Neural progenitor cell (in vitro differentiated cells): ENCODE data around the gene TMEM63C. TPM values are rescaled to one million over a fixed set of nuclear protein-coding genes. Genes with fewer than 3 reads are reported as not detected.
A peak's percentile ranks its signal among the peaks of the same experiment; 100 is the strongest.

Experiments
- DNase-seq: peaks from one replicate; pipeline ENCODE4 v3.0.0-alpha.2; 2016; ENCODE audit warnings: low spot score
- H2AFZ ChIP-seq: fragments of 200-600 bp; sonication (generic); replicated peaks from 2 replicates; pipeline ENCODE4 v1.6.1; 2016; ENCODE audit warnings: antibody characterized with exemption
- H3F3A ChIP-seq: fragments of 200-600 bp; sonication (generic); 2 replicates; pipeline ENCODE4 v1.6.1; 2016; ENCODE audit warnings: antibody characterized with exemption, low read depth
- H3K27ac ChIP-seq: fragments of 200-600 bp; sonication (generic); 2 replicates; pipeline ENCODE4 v1.5.1; 2016; ENCODE audit warnings: mild to moderate bottlenecking
- H3K27me3 ChIP-seq: fragments of 200-600 bp; sonication (generic); 2 replicates; pipeline ENCODE4 v1.6.1; 2016; ENCODE audit warnings: mild to moderate bottlenecking, moderate library complexity
- H3K36me3 ChIP-seq: fragments of 200-600 bp; sonication (generic); 2 replicates; pipeline ENCODE4 v1.5.1; 2016
- H3K4me1 ChIP-seq: fragments of 200-600 bp; sonication (generic); 2 replicates; pipeline ENCODE4 v1.6.1; 2016; ENCODE audit warnings: mixed run types
- H3K4me2 ChIP-seq: fragments of 200-600 bp; sonication (generic); 2 replicates; pipeline ENCODE4 v1.6.1; 2016
- H3K4me3 ChIP-seq: fragments of 200-600 bp; sonication (generic); 2 replicates; pipeline ENCODE4 v1.5.1; 2016
- H3K79me2 ChIP-seq: fragments of 200-600 bp; sonication (generic); 2 replicates; pipeline ENCODE4 v1.6.1; 2016; ENCODE audit warnings: low read depth
- H3K9ac ChIP-seq: fragments of 200-600 bp; sonication (generic); 2 replicates; pipeline ENCODE4 v1.6.1; 2016
- H3K9me3 ChIP-seq: fragments of 200-600 bp; sonication (generic); 2 replicates; pipeline ENCODE4 v1.5.1; 2016; ENCODE audit warnings: low read depth
- H4K20me1 ChIP-seq: fragments of 200-600 bp; sonication (generic); 2 replicates; pipeline ENCODE4 v1.6.1; 2016; ENCODE audit warnings: low read depth
- H3K27ac Mint-ChIP-seq: 3 replicates; pipeline ENCODE4 v1.8.0; 2021; ENCODE audit warnings: mixed read lengths
- H3K27me3 Mint-ChIP-seq: 2 replicates; pipeline ENCODE4 v1.8.0; 2022; ENCODE audit warnings: low read depth, mild to moderate bottlenecking, inconsistent platforms, moderate library complexity, mixed read lengths; ENCODE audit not compliant: insufficient read depth
- H3K36me3 Mint-ChIP-seq: 3 replicates; pipeline ENCODE4 v1.8.0; 2021; ENCODE audit warnings: mixed read lengths
- H3K4me1 Mint-ChIP-seq: 3 replicates; pipeline ENCODE4 v1.8.0; 2021; ENCODE audit warnings: mixed read lengths
- H3K4me3 Mint-ChIP-seq: 3 replicates; pipeline ENCODE4 v1.8.0; 2021; ENCODE audit warnings: mild to moderate bottlenecking, moderate library complexity, mixed read lengths
- H3K9me3 Mint-ChIP-seq: 3 replicates; pipeline ENCODE4 v1.8.0; 2020; ENCODE audit warnings: mixed read lengths
- EZH2 ChIP-seq: fragments of 200-600 bp; sonication (generic); IDR thresholded peaks from 2 replicates; pipeline ENCODE4 v1.6.1; 2017; ENCODE audit warnings: antibody characterized with exemption, mild to moderate bottlenecking, moderate library complexity
- EZH2phosphoT487 ChIP-seq: fragments of 200-600 bp; sonication (generic); IDR thresholded peaks from 2 replicates; pipeline ENCODE4 v1.6.1; 2017; ENCODE audit warnings: antibody characterized with exemption
- total RNA-seq: library from RNA; depleted of rRNA; stranded (reverse); fragments of >200 nt; gene quantifications from 2 replicates; pipeline ENCODE4 v1.2.3, GENCODE V29; 2015; ENCODE audit warnings: low replicate concordance
- TF ChIP-seq, protein P1 (sequence below): fragments of 200-600 bp; sonication (generic); IDR thresholded peaks from 2 replicates; pipeline ENCODE4 v1.5.1; 2017; ENCODE audit warnings: antibody characterized with exemption, mild to moderate bottlenecking

Gene TMEM63C
- total RNA-seq, 1 donor from 2014 or later: 1.5 TPM

DNA sequence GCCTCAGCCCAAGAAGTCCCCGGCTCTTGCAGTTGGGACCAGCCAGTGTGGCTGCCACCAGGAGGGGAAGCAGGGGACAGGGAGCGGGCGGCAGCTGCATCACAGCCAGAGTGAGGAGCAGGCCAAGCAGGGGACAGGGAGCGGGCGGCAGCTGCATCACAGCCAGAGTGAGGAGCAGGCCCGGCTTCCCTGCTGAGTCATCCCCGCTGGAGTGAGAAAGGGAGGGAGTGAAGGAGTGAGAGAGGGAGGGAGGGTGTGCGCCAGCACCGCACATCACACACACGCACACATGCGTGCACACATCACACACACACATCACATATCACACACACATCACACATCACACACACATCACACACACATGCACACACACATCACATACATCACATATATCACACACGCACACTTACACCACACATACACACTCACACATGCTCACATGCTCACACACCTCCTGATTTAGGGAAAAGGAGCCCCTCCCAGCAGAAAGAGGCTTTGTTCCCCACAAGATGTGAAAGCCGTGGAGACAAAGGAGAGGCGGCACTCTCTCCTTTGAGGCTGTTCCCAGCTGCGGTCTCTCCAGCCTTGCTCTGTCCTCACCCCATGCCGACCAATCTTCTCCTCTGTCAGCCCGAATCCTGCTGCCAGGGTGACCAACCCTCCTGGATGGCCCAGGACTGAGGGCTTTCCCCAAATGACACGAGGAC is 23.3 kb upstream of the TMEM63C start:
- H3K9ac ChIP-seq: no peak overlapping the region
- Mint-ChIP-seq H3K4me3 (peak overlapping the region; percentile 62), H3K27me3 (peaks cover 18% of the 10 kb centered on the region), H3K27ac (peak overlapping the region; percentile 52), H3K4me1 (peaks cover 38% of the 10 kb centered on the region), H3K36me3 (no peaks in the 10 kb centered on the region), H3K9me3 (no peaks in the 10 kb centered on the region)
- H3F3A ChIP-seq: peaks cover 21% of the 10 kb centered on the region
- H3K4me3 ChIP-seq: peak overlapping the region; percentile 18
- peak overlapping the region; percentile 57 for H2AFZ ChIP-seq
- peak overlapping the region; percentile 71 for H3K4me2 ChIP-seq
- DNase-seq: peak; percentile 87
- H3K27ac ChIP-seq: peak overlapping the region; percentile 56
- H4K20me1 ChIP-seq: no peaks in the 10 kb centered on the region
- H3K27me3 ChIP-seq: no peaks in the 10 kb centered on the region
- no peaks in the 10 kb centered on the region for H3K36me3 ChIP-seq
- H3K79me2 ChIP-seq: no peaks in the 10 kb centered on the region
- no peak for TF ChIP-seq EZH2
- TF ChIP-seq, protein P1, sequence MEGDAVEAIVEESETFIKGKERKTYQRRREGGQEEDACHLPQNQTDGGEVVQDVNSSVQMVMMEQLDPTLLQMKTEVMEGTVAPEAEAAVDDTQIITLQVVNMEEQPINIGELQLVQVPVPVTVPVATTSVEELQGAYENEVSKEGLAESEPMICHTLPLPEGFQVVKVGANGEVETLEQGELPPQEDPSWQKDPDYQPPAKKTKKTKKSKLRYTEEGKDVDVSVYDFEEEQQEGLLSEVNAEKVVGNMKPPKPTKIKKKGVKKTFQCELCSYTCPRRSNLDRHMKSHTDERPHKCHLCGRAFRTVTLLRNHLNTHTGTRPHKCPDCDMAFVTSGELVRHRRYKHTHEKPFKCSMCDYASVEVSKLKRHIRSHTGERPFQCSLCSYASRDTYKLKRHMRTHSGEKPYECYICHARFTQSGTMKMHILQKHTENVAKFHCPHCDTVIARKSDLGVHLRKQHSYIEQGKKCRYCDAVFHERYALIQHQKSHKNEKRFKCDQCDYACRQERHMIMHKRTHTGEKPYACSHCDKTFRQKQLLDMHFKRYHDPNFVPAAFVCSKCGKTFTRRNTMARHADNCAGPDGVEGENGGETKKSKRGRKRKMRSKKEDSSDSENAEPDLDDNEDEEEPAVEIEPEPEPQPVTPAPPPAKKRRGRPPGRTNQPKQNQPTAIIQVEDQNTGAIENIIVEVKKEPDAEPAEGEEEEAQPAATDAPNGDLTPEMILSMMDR: no peak
- no peak for TF ChIP-seq EZH2phosphoT487
- peaks cover 31% of the 10 kb centered on the region for H3K4me1 ChIP-seq
- no peaks in the 10 kb centered on the region for H3K9me3 ChIP-seq

DNA sequence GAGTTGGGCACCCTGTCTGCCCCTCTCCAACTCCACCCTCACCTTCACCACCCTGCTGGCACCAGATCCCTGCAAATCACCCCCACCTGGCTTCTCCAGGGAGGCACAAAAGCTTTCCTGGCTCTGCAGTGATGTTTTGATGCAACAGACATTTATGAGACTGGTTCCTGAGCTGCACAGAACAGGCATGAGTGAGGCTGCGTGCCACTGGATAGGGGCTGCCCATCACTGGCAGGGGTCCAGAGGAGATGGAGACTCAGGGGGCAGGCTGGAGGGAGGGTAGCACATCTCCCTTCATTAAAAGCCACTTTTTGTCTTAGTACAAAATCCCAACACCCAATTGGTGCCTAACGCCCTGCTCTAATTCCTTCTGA is 22.7 kb upstream of the TMEM63C start:
- H3K4me3 ChIP-seq: peak overlapping the region; percentile 18
- H3K36me3 ChIP-seq: no peaks in the 10 kb centered on the region
- TF ChIP-seq EZH2phosphoT487: no peak
- TF ChIP-seq, protein P1: no peak
- TF ChIP-seq EZH2: no peak
- no peaks in the 10 kb centered on the region for H4K20me1 ChIP-seq
- Mint-ChIP-seq H3K27ac (peak overlapping the region; percentile 52), H3K36me3 (no peaks in the 10 kb centered on the region), H3K4me1 (peaks cover 36% of the 10 kb centered on the region), H3K9me3 (no peaks in the 10 kb centered on the region), H3K27me3 (peaks cover 16% of the 10 kb centered on the region), H3K4me3 (peak overlapping the region; percentile 62)
- no peaks in the 10 kb centered on the region for H3K79me2 ChIP-seq
- peak overlapping the region; percentile 15 for H3K27ac ChIP-seq
- H3K4me1 ChIP-seq: peaks cover 31% of the 10 kb centered on the region
- peaks cover 21% of the 10 kb centered on the region for H3F3A ChIP-seq
- H3K9ac ChIP-seq: no peak overlapping the region
- H3K4me2 ChIP-seq: peak overlapping the region; percentile 71
- H3K27me3 ChIP-seq: no peaks in the 10 kb centered on the region
- no peak for DNase-seq
- H3K9me3 ChIP-seq: no peaks in the 10 kb centered on the region
- H2AFZ ChIP-seq: peak overlapping the region; percentile 57

DNA sequence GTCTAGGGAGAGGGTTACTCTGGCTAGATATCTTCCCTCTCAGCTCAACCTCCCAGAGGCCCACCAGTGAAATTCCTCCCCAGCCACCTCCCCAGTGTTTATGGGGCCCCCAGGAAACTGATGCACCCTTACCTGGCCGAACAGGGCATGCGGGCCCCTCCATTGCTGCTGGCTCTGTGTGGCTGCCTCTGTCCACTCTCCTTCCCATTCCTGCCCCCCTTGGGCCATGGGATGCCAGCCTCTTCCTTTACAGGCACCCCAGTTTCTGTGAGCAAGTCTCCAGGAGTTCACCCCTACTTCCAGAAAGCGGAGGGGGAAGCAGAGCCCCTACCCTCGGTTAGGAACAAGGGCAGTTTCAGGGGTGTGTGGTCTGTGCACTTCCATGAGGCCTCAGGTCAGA is 20.6 kb upstream of the TMEM63C start:
- no peaks in the 10 kb centered on the region for H3K36me3 Mint-ChIP-seq
- no peaks in the 10 kb centered on the region for H3K9me3 Mint-ChIP-seq
- Histone ChIP-seq H3F3A (peaks cover 21% of the 10 kb centered on the region), H3K36me3 (no peaks in the 10 kb centered on the region), H3K79me2 (no peaks in the 10 kb centered on the region), H2AFZ (no peak overlapping the region), H3K4me3 (no peak overlapping the region), H3K9me3 (no peaks in the 10 kb centered on the region), H4K20me1 (no peaks in the 10 kb centered on the region), H3K4me1 (peaks cover 19% of the 10 kb centered on the region), H3K9ac (no peak overlapping the region), H3K27me3 (no peaks in the 10 kb centered on the region), H3K27ac (no peak overlapping the region), H3K4me2 (no peak overlapping the region)
- H3K4me3 Mint-ChIP-seq: no peak overlapping the region
- no peak overlapping the region for H3K27ac Mint-ChIP-seq
- TF ChIP-seq EZH2 (no peak), EZH2phosphoT487 (no peak)
- TF ChIP-seq, protein P1: no peak
- no peak for DNase-seq
- H3K27me3 Mint-ChIP-seq: peaks cover 6% of the 10 kb centered on the region
- H3K4me1 Mint-ChIP-seq: peaks cover 18% of the 10 kb centered on the region
